NCI-H748 (cell line): ENCODE results near the gene ZNF672.
A peak's percentile ranks its signal among the peaks of the same experiment; 100 is the strongest.
"Not testable (repeated sequence)": the region's sequence is repeated elsewhere in the genome, so short reads cannot be mapped to it uniquely, and the experiment has no call there.

Experiments
- DNase-seq: peaks from one replicate; lab custom pipeline; 2025; ENCODE audit not compliant: unreplicated experiment; lab: John Stamatoyannopoulos, UW

The ZNF672 gene

GRCh38 chr1:248837781-248838356 is at the start of gene ZNF672:
TSS of gene ZNF672 (plus strand) at chr1:248838224. CDS start at chr1:248847275, 9,051 bp downstream.
- DNase-seq, result peak; percentile 97

- DNase-seq, result no peak
Observed at GRCh38 chr1:248788327-248788726, 49.7 kb upstream of the ZNF672 start.

DNA sequence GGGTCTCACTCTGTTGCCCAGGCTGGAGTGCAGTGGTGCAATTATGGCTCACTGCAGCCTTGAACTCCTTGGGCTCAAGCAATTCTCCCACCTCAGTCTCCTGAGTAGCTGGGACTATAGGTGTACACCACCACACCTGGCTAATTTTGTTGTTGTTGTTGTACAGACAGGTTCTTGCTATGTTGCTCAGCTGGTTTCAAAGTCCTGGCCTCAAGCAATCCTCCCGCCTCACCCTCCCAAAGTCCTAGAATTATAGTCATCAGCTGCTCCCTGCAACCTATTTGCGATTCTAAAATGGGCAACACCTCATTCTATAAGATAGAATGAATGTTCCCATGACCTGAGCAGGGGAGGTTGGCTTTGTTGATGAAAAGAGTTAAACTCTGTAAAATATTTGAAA is 48.7 kb upstream of the ZNF672 start:
- DNase-seq, result not testable (repeated sequence)

- no peak for DNase-seq
Observed at GRCh38 chr1:248790456-248790855, 47.6 kb upstream of the ZNF672 start.

DNA sequence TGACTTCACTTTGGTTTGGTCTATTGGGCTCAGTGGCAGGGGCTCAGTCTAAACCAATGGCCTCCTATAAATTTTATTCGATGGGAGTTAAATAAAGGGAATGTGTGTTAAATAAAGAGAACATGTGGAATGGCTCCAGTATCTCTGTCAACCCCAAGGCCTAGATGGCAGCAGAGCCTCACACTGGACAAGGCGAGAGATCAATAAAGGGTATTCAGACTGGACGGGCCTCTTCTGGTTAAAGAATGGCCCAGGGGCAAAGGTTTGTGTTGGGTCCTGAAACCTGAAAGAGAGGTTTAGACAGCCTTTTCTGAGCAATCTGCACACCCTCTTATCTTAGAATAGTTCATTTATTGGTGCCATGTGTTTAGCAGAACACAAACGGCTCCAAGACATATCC is 47.0 kb upstream of the ZNF672 start:
- DNase-seq, result no peak

DNA sequence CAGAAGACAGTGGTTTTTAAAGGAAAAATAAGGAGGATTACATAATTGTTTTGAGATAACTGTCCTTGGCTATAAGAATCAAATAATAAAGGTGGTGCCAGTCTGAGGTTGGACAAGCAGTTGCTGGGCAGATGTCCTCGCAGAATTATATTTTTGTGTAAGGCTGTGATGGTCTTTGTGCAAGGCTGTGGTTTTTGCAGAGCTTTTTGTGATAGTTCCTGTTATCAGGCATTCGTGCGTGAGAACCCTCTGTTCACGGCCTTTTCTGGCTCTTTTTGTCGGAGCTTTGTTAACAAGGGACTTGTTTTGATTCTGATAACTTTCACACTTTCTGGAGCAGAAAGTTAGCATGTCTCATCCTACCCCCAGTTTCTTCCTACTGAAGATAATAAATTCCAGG is 45.7 kb upstream of the ZNF672 start:
- DNase-seq, result no peak

- no peak for DNase-seq
Observed at GRCh38 chr1:248793592-248793991, 44.4 kb upstream of the ZNF672 start.

DNA sequence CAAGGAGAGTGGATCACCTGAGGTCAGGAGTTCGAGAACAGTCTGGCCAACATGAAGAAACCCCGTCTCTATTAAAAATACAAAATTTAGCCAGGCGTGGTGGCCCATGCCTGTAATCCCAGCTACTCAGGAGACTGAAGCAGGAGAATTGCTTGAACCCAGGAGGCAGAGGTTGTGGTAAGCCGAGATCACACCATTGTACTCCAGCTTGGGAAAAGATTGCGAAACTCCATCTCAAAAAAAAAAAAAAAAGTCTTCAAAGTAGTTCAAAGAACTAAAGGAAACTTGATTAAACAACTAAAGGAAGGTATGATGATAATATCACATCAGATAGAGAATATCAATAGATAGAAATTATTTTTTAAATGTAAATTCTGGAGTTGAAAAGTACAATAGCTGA is 43.4 kb upstream of the ZNF672 start:
- not testable (repeated sequence) for DNase-seq

- no peak for DNase-seq
Observed at GRCh38 chr1:248798791-248799190, 39.2 kb upstream of the ZNF672 start.

DNA sequence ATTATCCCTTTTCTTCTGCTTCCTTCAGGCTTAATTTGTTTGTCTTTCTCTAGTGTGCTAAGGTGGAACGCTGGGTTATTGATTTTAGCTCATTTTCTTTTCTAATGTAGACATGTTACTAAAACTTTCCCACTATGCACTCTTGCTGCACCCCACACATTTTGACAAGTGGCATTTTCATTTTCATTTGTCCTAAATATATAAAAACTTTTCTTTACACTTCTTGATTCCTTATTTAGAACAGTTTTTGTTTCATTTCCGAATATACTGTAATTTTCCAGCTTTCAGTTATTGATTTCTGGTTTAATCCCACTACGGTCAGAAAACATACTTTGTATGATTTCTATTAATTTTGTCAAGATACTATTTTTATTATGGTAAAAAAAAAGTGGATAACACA is 37.6 kb upstream of the ZNF672 start:
- no peak for DNase-seq

DNA sequence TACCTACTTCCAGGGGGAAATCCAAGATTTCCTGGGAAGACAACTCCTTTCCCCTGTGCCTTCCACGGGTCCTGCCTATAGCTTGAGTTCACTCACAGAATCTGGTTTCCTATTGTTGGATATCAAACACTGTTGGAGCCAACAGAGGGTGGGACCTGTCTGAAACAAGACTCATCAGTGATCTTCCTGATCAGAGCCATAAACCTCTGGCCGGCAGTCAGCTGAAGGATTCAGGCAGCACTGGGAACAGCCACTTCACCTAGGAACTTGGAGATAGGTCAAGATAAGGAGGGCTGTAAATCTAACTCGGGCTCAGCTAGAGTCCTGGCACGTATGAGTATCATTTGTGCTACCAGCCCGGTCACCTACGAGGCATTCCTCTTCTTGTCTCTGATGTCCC is 35.6 kb upstream of the ZNF672 start:
- DNase-seq, result no peak

DNA sequence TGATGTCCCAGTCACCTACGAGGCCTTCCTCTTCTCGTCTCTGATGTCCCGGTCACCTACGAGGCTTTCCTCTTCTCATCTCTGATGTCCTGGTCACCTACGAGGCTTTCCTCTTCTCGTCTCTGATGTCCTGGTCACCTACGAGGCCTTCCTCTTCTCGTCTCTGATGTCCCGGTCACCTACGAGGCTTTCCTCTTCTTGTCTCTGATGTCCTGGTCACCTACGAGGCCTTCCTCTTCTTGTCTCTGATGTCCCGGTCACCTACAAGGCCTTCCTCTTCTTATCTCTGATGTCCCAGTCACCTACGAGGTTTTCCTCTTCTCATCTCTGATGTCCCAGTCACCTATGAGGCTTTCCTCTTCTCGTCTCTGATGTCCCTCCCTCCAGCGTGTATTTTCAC is 34.5 kb upstream of the ZNF672 start:
- not testable (repeated sequence) for DNase-seq

DNA sequence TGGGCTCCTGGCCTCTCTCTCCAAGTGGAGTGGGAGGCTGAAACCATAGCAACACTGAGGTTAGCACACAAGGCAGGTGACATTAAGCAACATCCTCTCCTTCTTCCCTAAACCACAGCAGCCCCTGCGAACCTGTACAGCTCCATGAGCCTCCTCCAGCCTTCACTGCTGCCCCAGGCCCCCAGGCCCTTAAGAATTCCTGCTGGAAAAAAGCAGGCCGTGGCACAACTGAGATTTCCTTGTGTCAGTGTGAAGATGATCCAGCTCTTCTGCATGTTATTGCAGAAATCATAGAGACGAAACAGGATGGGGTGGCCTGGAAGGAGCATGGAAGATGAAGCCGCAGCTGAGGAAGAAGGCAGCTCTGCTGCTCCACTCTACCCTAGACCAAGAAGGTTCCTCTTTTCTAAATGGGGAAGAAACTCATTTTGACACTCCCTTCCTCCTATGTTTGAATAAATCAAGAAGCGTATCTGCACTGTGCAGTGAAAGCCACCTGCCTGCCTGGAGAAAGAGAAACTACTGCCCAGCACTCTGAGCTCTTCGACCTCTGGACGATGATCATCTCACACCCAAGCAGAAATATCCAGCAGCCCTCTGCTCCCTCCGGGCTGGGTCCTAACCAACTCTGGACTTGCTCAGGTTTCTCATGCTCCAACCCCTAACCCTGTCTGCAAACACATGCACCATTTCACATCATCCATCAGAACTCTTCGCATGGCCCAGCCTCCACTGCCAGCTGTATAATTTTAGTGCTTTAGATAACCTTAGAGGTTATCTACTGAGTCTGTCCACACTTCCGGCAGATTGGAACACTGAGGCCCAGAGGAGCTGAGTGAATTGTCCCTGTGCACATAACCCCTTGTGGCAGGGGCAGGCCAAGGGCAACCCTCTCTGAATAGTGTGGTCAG is 33.0 kb upstream of the ZNF672 start:
- no peak for DNase-seq

GRCh38 chr1:248805876-248806275 is 32.1 kb upstream of the ZNF672 start:
- no peak for DNase-seq

- DNase-seq, result peak; percentile 68
Observed at GRCh38 chr1:248807067-248807737, 30.8 kb upstream of the ZNF672 start.

GRCh38 chr1:248808876-248809275 is 29.1 kb upstream of the ZNF672 start:
- no peak for DNase-seq

DNA sequence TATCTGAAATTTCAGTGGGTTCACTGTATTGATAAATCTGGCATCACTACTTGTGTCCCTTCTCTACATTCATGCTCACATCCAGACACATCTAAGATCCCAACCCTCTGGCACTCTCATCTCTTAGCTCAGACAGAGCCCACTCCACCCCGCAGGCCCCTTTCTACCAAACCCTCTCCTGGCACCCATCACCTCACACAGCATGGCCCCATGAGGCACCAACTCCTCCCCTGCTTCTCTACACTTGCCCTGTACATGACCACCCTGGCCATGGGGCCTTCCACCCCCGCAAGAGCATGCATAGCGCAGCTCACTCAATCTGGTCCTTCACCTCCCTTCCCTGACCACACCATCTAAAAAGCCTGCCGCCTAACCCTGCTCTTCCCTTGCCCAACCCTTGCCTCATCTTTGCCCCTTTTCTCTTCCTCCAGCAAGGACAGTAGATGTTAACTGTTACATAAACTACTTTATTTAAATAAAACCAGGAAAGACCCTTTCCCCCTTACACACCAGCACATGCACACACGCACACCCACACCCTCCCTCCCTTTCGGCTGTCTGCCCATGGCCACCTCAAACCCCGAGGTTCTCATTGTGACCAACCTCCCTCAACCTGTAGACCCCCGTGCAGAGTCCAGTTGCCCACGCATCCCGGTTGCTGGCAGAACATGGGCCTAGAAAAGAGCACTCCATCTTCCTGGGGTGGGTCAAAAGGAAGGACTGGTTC is 27.9 kb upstream of the ZNF672 start:
- no peak for DNase-seq

GRCh38 chr1:248810727-248811513 is 27.1 kb upstream of the ZNF672 start:
- no peak for DNase-seq

GRCh38 chr1:248811514-248812490 is 26.2 kb upstream of the ZNF672 start:
- DNase-seq, result no peak
